ENCODE measurements around the gene RAD21L1.

DNA sequence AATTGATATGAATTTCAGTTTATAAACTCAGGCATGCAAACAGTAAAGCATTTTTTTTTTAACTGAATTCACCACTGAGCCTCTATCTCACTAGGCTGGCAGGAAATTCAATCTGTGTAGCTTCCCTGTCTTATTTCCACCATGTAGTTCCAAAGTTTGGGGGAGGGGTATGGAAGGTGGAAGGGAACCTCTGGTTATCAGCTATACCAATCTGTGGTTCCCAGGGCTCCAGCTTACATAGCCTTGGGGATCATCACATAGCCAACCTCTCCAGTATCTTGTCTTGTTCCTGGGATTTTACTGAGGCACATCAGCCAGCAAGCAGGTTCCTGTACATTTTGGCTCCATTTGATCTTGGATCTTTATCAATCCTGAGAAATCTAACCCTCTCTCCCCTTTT lies 15.6 kb downstream of the RAD21L1 start:
- TF ChIP-seq EZH2 (IDR thresholded peaks at IDR 0.05; ENCODE audit: low read length, missing control alignments) = no peak
- TF ChIP-seq, protein P1, sequence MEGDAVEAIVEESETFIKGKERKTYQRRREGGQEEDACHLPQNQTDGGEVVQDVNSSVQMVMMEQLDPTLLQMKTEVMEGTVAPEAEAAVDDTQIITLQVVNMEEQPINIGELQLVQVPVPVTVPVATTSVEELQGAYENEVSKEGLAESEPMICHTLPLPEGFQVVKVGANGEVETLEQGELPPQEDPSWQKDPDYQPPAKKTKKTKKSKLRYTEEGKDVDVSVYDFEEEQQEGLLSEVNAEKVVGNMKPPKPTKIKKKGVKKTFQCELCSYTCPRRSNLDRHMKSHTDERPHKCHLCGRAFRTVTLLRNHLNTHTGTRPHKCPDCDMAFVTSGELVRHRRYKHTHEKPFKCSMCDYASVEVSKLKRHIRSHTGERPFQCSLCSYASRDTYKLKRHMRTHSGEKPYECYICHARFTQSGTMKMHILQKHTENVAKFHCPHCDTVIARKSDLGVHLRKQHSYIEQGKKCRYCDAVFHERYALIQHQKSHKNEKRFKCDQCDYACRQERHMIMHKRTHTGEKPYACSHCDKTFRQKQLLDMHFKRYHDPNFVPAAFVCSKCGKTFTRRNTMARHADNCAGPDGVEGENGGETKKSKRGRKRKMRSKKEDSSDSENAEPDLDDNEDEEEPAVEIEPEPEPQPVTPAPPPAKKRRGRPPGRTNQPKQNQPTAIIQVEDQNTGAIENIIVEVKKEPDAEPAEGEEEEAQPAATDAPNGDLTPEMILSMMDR (conservative IDR thresholded peaks at IDR 0.05 in 1 of 2, IDR thresholded peaks at IDR 0.05 in 1 of 2; ENCODE audit: low read depth in 1 of 2, low read length in 2 of 2) = no peak

All from fibroblast of lung (primary cell).